H1 (cell line): ENCODE measurements around the gene KCNIP2.

Experiments used
- CTCF ChIP-seq, 3 experiments: IDR thresholded peaks; 1 replicate in 2 of 3; 2 replicates in 1 of 3; pipeline versions ENCODE4 v1.5.1 to v1.6.1; 2011; ENCODE audit warnings: low read length in 3 of 3, mild to moderate bottlenecking in 3 of 3, inconsistent platforms in 2 of 3, low read depth in 1 of 3, moderate library complexity in 1 of 3; ENCODE audit not compliant: insufficient read depth in 1 of 3; ENCODE audit errors: control extremely low read depth in 1 of 3
- RNF2 ChIP-seq: fragments of 200-900, 300-1000 bp; sonication (generic); IDR thresholded peaks from 2 replicates; pipeline ENCODE4 v1.7.1; 2016; ENCODE audit warnings: borderline replicate concordance, low read depth, mild to moderate bottlenecking, antibody characterized with exemption, low read length; ENCODE audit not compliant: poor library complexity, severe bottlenecking; ENCODE audit errors: missing control alignments
- SIN3A ChIP-seq, 2 experiments: IDR thresholded peaks in 1 of 2; conservative IDR thresholded peaks in 1 of 2; 2 replicates each; pipeline ENCODE4 v1.6.1; 2011 to 2012; ENCODE audit warnings: low read length in 2 of 2, improper control_type of control experiment in 1 of 2, low read depth in 1 of 2, mild to moderate bottlenecking in 1 of 2

GRCh38 chr10:101783736-101784118, 59.9 kb downstream of the KCNIP2 start:
- TF ChIP-seq SIN3A (conservative IDR thresholded peaks at IDR 0.05 in 1 of 2, IDR thresholded peaks at IDR 0.05 in 1 of 2; ENCODE audit: low read depth in 1 of 2, low read length in 2 of 2), result no peak
- TF ChIP-seq CTCF (IDR thresholded peaks at IDR 0.05; ENCODE audit: control extremely low read depth in 1 of 3, insufficient read depth in 1 of 3, low read depth in 1 of 3, low read length in 3 of 3), result no peak
- no peak for TF ChIP-seq RNF2
